GM19324 (cell line): Measurements from ENCODE around the gene FBXO15.
A peak's percentile ranks its signal among the peaks of the same experiment; 100 is the strongest.

Source experiments
- ATAC-seq: cut with Tn5 transposase; IDR thresholded peaks from one replicate; pipeline ENCODE4 v1.9.1; 2021; ENCODE audit warnings: mild to moderate bottlenecking, moderate library complexity; ENCODE audit not compliant: unreplicated experiment, low FRiP score

The FBXO15 gene

GRCh38 chr18:74116633-74117554, 30.7 kb downstream of the FBXO15 start:
- ATAC-seq: no peak

GRCh38 chr18:74115046-74115445, 32.6 kb downstream of the FBXO15 start:
- ATAC-seq: no peak

GRCh38 chr18:74114116-74114515, 33.5 kb downstream of the FBXO15 start:
- no peak for ATAC-seq

- ATAC-seq: no peak
Measured at GRCh38 chr18:74113711-74114110, 33.9 kb downstream of the FBXO15 start.

GRCh38 chr18:74110976-74111375, 36.7 kb downstream of the FBXO15 start:
- no peak for ATAC-seq

- ATAC-seq: no peak
Measured at GRCh38 chr18:74110149-74110548, 37.5 kb downstream of the FBXO15 start.

GRCh38 chr18:74108460-74108859, 39.2 kb downstream of the FBXO15 start:
- no peak for ATAC-seq

GRCh38 chr18:74097803-74098202, 49.8 kb downstream of the FBXO15 start:
- ATAC-seq: no peak

GRCh38 chr18:74092922-74093321, 54.7 kb downstream of the FBXO15 start:
- ATAC-seq: no peak

- no peak for ATAC-seq
Measured at GRCh38 chr18:74084184-74084855, 63.3 kb downstream of the FBXO15 start.

- no peak for ATAC-seq
Measured at GRCh38 chr18:74083557-74083952, 64.1 kb downstream of the FBXO15 start.

- ATAC-seq: no peak
Measured at GRCh38 chr18:74082742-74083556, 64.7 kb downstream of the FBXO15 start.

GRCh38 chr18:74081966-74082741, 65.5 kb downstream of the FBXO15 start:
- ATAC-seq: peak; percentile 95

- no peak for ATAC-seq
Measured at GRCh38 chr18:74078257-74078656, 69.4 kb downstream of the FBXO15 start.

- ATAC-seq: no peak
Measured at GRCh38 chr18:74074668-74075564, 72.7 kb downstream of the FBXO15 start.

GRCh38 chr18:74073957-74074667, 73.5 kb downstream of the FBXO15 start:
- ATAC-seq: no peak

GRCh38 chr18:74069178-74070050, 78.2 kb downstream of the FBXO15 start:
- no peak for ATAC-seq

GRCh38 chr18:74068296-74068695, 79.3 kb downstream of the FBXO15 start:
- ATAC-seq: no peak
